T-helper 1 cell treated with Interleukin-12 subunit alpha and Interleukin-12 subunit beta and Interleukin-4 antibody, amounts not matched to agents 30 μg/mL and 1 μg/mL, for 36 hours (primary cell): ENCODE data around the gene OTOP3.

Experiments
- H3K27ac Mint-ChIP-seq: one replicate; pipeline ENCODE4 v1.8.0; 2021; ENCODE audit warnings: mild to moderate bottlenecking, mixed read lengths
- H3K27me3 Mint-ChIP-seq: one replicate; pipeline ENCODE4 v1.8.0; 2021; ENCODE audit warnings: low read depth, mixed read lengths
- H3K36me3 Mint-ChIP-seq: one replicate; pipeline ENCODE4 v1.8.0; 2021; ENCODE audit warnings: low read depth, mixed read lengths
- H3K4me1 Mint-ChIP-seq: one replicate; pipeline ENCODE4 v1.8.0; 2021; ENCODE audit warnings: low read depth, mixed read lengths
- H3K4me3 Mint-ChIP-seq: one replicate; pipeline ENCODE4 v1.8.0; 2021; ENCODE audit warnings: mild to moderate bottlenecking, moderate library complexity, mixed read lengths
- H3K9me3 Mint-ChIP-seq: one replicate; pipeline ENCODE4 v1.8.0; 2021; ENCODE audit warnings: mixed read lengths

Gene OTOP3

GRCh38 chr17:74935585-74936469 lies at the start of gene OTOP3:
TSS of gene OTOP3 (plus strand) at chr17:74935898. CDS start at chr17:74935922, 24 bp downstream.
- Mint-ChIP-seq H3K36me3 (no peaks in the 10 kb centered on the region), H3K27me3 (peaks cover 68% of the 10 kb centered on the region), H3K4me1 (peaks cover 2% of the 10 kb centered on the region), H3K27ac (no peak within 1 kb of the TSS), H3K9me3 (no peaks in the 10 kb centered on the region), H3K4me3 (no peak within 1 kb of the TSS)

DNA sequence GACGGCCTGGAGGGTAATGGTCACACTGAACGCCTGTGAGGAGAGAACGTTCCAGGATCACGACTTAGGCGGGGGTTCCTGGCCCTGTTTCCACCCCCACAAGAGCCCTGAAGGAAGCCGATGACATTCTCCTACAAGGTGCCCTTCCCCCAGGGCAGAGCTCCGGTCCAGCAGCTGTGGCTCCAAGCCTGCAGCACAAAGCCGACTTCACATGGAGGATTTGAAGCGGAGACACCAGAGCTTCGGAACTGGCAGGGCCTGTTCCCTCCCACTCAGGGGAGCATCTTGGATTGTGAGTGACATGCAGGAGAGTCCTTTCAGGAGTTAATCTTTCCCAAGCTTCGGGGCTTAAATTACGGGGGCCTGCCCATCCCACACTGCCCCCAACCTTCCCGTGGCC lies 47.2 kb upstream of the OTOP3 start:
- no peak overlapping the region for H3K27ac Mint-ChIP-seq
- H3K4me3 Mint-ChIP-seq, result no peak overlapping the region
- H3K36me3 Mint-ChIP-seq, result no peaks in the 10 kb centered on the region
- no peaks in the 10 kb centered on the region for H3K9me3 Mint-ChIP-seq
- H3K27me3 Mint-ChIP-seq, result peaks cover 27% of the 10 kb centered on the region
- no peaks in the 10 kb centered on the region for H3K4me1 Mint-ChIP-seq

GRCh38 chr17:74890554-74890953 lies 45.1 kb upstream of the OTOP3 start:
- H3K9me3 Mint-ChIP-seq, result no peaks in the 10 kb centered on the region
- no peak overlapping the region for H3K27ac Mint-ChIP-seq
- no peaks in the 10 kb centered on the region for H3K36me3 Mint-ChIP-seq
- peaks cover 2% of the 10 kb centered on the region for H3K4me1 Mint-ChIP-seq
- H3K27me3 Mint-ChIP-seq, result peaks cover 45% of the 10 kb centered on the region
- H3K4me3 Mint-ChIP-seq, result no peak overlapping the region

- Mint-ChIP-seq H3K36me3 (no peaks in the 10 kb centered on the region), H3K4me3 (no peak overlapping the region), H3K27me3 (peaks cover 55% of the 10 kb centered on the region)
Observed at GRCh38 chr17:74892013-74892841, 43.5 kb upstream of the OTOP3 start.

DNA sequence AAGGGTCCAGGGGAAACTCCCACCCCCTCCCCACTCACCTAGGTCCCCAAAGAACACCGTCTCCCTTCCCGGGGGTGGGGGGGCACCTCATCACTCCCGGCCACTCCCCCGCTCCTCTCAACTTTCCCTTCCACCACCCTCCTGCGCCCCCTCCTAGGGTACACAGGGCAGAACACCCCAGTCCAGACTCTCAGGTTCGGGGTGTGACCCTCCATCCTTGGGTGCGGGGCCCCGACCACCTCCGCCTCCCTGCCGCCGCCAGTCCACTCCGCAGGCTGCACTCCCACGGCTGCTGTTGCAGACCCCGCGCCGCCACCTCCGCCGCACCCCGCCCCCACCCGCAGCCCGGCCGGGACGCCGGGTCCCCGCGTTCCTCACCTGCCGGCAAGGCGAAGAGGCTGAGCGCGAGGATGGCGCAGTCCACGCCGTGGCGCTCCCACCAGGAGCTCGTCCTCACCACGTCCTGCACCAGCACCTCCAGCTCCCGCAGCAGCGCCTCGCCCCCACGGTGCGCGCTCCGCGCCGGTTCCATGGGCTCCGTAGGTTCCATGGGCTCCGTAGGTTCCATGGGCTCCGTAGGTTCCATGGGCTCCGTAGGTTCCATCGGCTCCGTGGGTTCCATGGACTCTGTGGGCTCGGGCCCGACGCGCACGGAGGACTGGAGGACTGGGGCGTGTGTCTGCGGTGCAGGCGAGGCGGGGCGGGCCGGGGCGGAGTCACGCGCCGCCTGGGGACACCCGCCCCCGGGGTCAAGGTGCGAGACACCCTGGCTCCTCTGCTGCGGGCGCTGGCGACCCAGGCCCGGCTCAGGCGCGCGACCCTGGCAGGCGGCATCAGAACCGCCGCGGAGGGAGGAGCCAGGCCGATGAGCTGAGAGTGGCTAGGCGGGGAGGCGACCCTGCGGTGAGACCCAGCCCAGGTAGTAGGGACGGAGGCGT lies 42.5 kb upstream of the OTOP3 start, which contains the start of gene FADS6:
Gene FADS6, minus strand, starts transcription at position 660 of the 938 bp plus-strand sequence. Its CDS starts 38 bp downstream, at position 622.
- Mint-ChIP-seq H3K27ac (no peak within 1 kb of the TSS), H3K4me1 (peaks cover 2% of the 10 kb centered on the region), H3K27me3 (peaks cover 53% of the 10 kb centered on the region), H3K4me3 (peak within 1 kb of the TSS; percentile 48), H3K36me3 (no peaks in the 10 kb centered on the region), H3K9me3 (no peaks in the 10 kb centered on the region)

More at GRCh38 chr17:74892013-74892841, 43.5 kb upstream of the OTOP3 start:
- Mint-ChIP-seq H3K9me3 (no peaks in the 10 kb centered on the region), H3K4me1 (peaks cover 2% of the 10 kb centered on the region), H3K27ac (no peak overlapping the region)

- Mint-ChIP-seq H3K4me3 (peak overlapping the region; percentile 48), H3K27me3 (peaks cover 51% of the 10 kb centered on the region), H3K9me3 (no peaks in the 10 kb centered on the region), H3K27ac (no peak overlapping the region), H3K4me1 (peaks cover 2% of the 10 kb centered on the region), H3K36me3 (no peaks in the 10 kb centered on the region)
Observed at GRCh38 chr17:74893936-74894671, 41.6 kb upstream of the OTOP3 start.

GRCh38 chr17:74898376-74898946 lies 37.2 kb upstream of the OTOP3 start:
- H3K4me1 Mint-ChIP-seq, result peaks cover 2% of the 10 kb centered on the region
- no peak overlapping the region for H3K4me3 Mint-ChIP-seq
- peaks cover 30% of the 10 kb centered on the region for H3K27me3 Mint-ChIP-seq
- H3K36me3 Mint-ChIP-seq, result no peaks in the 10 kb centered on the region
- no peaks in the 10 kb centered on the region for H3K9me3 Mint-ChIP-seq
- H3K27ac Mint-ChIP-seq, result no peak overlapping the region

GRCh38 chr17:74900208-74900607 lies 35.5 kb upstream of the OTOP3 start:
- no peak overlapping the region for H3K4me3 Mint-ChIP-seq
- H3K9me3 Mint-ChIP-seq, result no peaks in the 10 kb centered on the region
- no peak overlapping the region for H3K27ac Mint-ChIP-seq
- H3K27me3 Mint-ChIP-seq, result peaks cover 19% of the 10 kb centered on the region
- no peaks in the 10 kb centered on the region for H3K36me3 Mint-ChIP-seq
- no peaks in the 10 kb centered on the region for H3K4me1 Mint-ChIP-seq

DNA sequence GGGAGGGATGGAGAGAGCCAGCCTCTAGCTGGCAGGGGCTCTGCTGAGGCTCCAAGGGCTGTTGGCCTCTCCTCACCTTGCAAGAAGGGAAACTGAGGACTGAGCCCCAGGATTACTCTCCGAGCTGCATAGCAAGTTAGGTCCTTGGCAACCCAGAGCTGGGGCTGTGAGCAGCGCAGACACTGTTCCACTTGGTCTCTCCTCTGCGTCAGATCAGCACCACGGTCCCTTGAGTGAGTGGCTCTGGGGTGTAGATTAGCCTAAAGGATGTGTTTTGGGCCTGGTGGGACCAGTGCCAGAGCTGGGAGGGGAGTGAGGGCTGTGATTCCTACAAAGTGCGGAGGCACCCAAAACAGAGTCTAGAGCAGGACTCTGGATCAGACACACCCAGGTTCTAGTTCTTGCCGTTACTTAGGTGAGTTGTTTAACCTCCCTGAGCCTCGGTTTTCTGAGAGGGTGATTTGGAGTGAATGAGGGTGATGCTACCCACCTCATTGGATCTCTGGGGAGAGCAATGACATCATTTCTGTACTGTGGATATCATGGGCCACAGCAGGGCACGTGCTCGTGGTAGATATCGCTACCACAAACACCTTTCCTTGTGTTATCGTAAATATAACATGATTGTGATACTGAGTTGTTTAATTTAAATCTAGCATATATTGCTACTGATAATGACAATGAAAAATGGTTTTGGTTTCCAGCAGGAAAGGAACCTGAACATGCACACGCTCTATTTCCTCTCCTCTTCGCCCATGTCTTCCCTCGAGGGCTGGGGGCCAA lies 34.2 kb upstream of the OTOP3 start:
- Mint-ChIP-seq H3K4me1 (no peaks in the 10 kb centered on the region), H3K4me3 (no peak overlapping the region), H3K27me3 (peaks cover 5% of the 10 kb centered on the region), H3K9me3 (no peaks in the 10 kb centered on the region), H3K36me3 (no peaks in the 10 kb centered on the region), H3K27ac (no peak overlapping the region)

DNA sequence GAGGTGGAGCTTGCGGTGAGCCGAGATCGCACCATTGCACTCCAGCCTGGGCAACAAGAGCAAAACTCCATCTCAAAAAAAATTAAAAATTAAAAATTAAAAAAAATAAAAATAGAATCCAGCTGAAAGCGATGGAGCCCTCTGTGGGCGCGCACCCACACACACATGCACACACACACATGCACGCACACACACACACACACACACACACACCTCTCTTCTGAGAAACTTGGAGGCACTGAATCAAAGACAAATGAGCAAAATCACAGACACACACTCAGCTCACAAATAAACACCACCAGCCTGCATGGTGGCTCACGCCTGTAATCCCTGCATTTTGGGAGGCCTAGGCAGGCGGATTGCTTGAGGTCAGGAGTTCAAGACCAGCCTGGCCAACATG lies 32.7 kb upstream of the OTOP3 start:
- H3K36me3 Mint-ChIP-seq, result no peaks in the 10 kb centered on the region
- no peak overlapping the region for H3K4me3 Mint-ChIP-seq
- peaks cover 4% of the 10 kb centered on the region for H3K27me3 Mint-ChIP-seq
- no peaks in the 10 kb centered on the region for H3K9me3 Mint-ChIP-seq
- no peak overlapping the region for H3K27ac Mint-ChIP-seq
- H3K4me1 Mint-ChIP-seq, result no peaks in the 10 kb centered on the region

- H3K4me1 Mint-ChIP-seq, result no peaks in the 10 kb centered on the region
- no peak overlapping the region for H3K27ac Mint-ChIP-seq
- H3K9me3 Mint-ChIP-seq, result no peaks in the 10 kb centered on the region
- no peaks in the 10 kb centered on the region for H3K36me3 Mint-ChIP-seq
- no peak overlapping the region for H3K4me3 Mint-ChIP-seq
- H3K27me3 Mint-ChIP-seq, result peaks cover 4% of the 10 kb centered on the region
Observed at GRCh38 chr17:74903671-74904070, 32.0 kb upstream of the OTOP3 start.

DNA sequence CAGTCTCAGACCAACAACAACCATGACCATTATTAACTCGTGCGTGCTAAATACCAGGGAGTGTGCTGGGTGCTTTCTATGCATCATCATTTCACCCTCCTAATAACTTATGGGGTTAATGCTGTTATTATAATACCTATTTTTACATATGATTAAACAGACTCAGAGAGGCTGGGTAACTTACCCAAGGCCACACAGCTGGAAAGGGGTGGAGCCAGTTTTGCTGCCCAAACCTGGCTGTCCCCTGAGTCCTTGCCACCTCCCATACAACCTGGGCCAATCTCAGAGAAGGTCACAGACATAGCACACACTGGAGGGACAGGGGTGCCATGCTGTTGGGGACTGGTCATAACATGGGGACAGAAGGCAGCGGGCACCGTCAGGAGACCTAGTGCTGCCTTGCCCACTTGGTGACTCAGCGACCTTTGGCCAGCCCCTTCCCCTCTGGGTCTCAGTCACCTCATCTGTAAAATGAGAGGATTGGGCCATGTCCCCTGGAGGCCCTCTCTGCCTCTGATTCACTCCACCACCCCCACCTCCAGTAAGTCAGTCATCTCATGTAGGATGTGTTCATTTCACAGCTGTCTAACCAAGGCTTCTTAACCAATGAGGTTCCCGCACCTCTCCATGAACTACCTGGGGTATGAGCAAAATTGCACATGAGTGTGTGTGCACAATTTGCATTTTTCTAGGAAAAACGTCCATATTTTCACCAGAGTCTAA lies 30.9 kb upstream of the OTOP3 start:
- Mint-ChIP-seq H3K36me3 (no peaks in the 10 kb centered on the region), H3K4me3 (no peak overlapping the region), H3K4me1 (no peaks in the 10 kb centered on the region), H3K27ac (no peak overlapping the region), H3K9me3 (no peaks in the 10 kb centered on the region), H3K27me3 (peaks cover 6% of the 10 kb centered on the region)
